ENCODE measurements around the gene CLIC3.
"Not testable (repeated sequence)": the region's sequence is repeated elsewhere in the genome, so short reads cannot be mapped to it uniquely, and the experiment has no call there.

Gene CLIC3

GRCh38 chr9:136996361-136997292 is at the start of gene CLIC3:
CLIC3 (minus strand) TSS chr9:136996568; CDS start chr9:136996543, 25 bp downstream.
- FAIRE-seq (no peak), DNase-seq (ENCODE audit: insufficient read length, low spot score) (no peak)

GRCh38 chr9:137045294-137046087 is 49.1 kb upstream of the CLIC3 start:
- no peak for DNase-seq (ENCODE audit: insufficient read length, low spot score)
- no peak for FAIRE-seq

- no peak for DNase-seq (ENCODE audit: insufficient read length, low spot score)
- no peak for FAIRE-seq
Observed at GRCh38 chr9:137044502-137045177, 48.3 kb upstream of the CLIC3 start.

- DNase-seq (ENCODE audit: insufficient read length, low spot score) (no peak), FAIRE-seq (no peak)
Observed at GRCh38 chr9:137044037-137044436, 47.7 kb upstream of the CLIC3 start.

GRCh38 chr9:137042751-137043727 is 46.7 kb upstream of the CLIC3 start:
- no peak for FAIRE-seq
- no peak for DNase-seq (ENCODE audit: insufficient read length, low spot score)

- DNase-seq (ENCODE audit: insufficient read length, low spot score) (no peak), FAIRE-seq (no peak)
Observed at GRCh38 chr9:137041124-137041523, 44.8 kb upstream of the CLIC3 start.

GRCh38 chr9:137040568-137040967 is 44.2 kb upstream of the CLIC3 start:
- no peak for FAIRE-seq

GRCh38 chr9:137039611-137040366 is 43.4 kb upstream of the CLIC3 start:
- FAIRE-seq: no peak

More at GRCh38 chr9:137040568-137040967, 44.2 kb upstream of the CLIC3 start:
- no peak for DNase-seq (ENCODE audit: insufficient read length, low spot score)

GRCh38 chr9:137038916-137039315 is 42.5 kb upstream of the CLIC3 start:
- FAIRE-seq: no peak
- no peak for DNase-seq (ENCODE audit: insufficient read length, low spot score)

More at GRCh38 chr9:137039611-137040366, 43.4 kb upstream of the CLIC3 start:
- no peak for DNase-seq (ENCODE audit: insufficient read length, low spot score)

GRCh38 chr9:137037483-137037882 is 41.1 kb upstream of the CLIC3 start:
- DNase-seq (ENCODE audit: insufficient read length, low spot score) (no peak), FAIRE-seq (no peak)

- no peak for DNase-seq (ENCODE audit: insufficient read length, low spot score)
- FAIRE-seq: no peak
Observed at GRCh38 chr9:137037035-137037434, 40.7 kb upstream of the CLIC3 start.

GRCh38 chr9:137035937-137036336 is 39.6 kb upstream of the CLIC3 start:
- FAIRE-seq: no peak
- no peak for DNase-seq (ENCODE audit: insufficient read length, low spot score)

- DNase-seq (ENCODE audit: insufficient read length, low spot score) (no peak), FAIRE-seq (no peak)
Observed at GRCh38 chr9:137035507-137035834, 39.1 kb upstream of the CLIC3 start.

GRCh38 chr9:137034709-137035506 is 38.5 kb upstream of the CLIC3 start:
- peak; percentile 79 for FAIRE-seq
- peak; percentile 86 for DNase-seq (ENCODE audit: insufficient read length, low spot score)

- FAIRE-seq (no peak), DNase-seq (ENCODE audit: insufficient read length, low spot score) (no peak)
Observed at GRCh38 chr9:137034039-137034708, 37.8 kb upstream of the CLIC3 start.

GRCh38 chr9:137033481-137033880 is 37.1 kb upstream of the CLIC3 start:
- not testable (repeated sequence) for FAIRE-seq

GRCh38 chr9:137032858-137033257 is 36.5 kb upstream of the CLIC3 start:
- DNase-seq (ENCODE audit: insufficient read length, low spot score) (no peak), FAIRE-seq (no peak)

More at GRCh38 chr9:137033481-137033880, 37.1 kb upstream of the CLIC3 start:
- DNase-seq (ENCODE audit: insufficient read length, low spot score): not testable (repeated sequence)

Data from HTR-8/SVneo (cell line).